Measurements from ENCODE around the gene MYMX. TPM values are rescaled to one million over a fixed set of nuclear protein-coding genes. Genes with fewer than 3 reads are reported as not detected.

MYMX gene
- total RNA-seq, 1 experiment from 2014 or later: not detected

DNA sequence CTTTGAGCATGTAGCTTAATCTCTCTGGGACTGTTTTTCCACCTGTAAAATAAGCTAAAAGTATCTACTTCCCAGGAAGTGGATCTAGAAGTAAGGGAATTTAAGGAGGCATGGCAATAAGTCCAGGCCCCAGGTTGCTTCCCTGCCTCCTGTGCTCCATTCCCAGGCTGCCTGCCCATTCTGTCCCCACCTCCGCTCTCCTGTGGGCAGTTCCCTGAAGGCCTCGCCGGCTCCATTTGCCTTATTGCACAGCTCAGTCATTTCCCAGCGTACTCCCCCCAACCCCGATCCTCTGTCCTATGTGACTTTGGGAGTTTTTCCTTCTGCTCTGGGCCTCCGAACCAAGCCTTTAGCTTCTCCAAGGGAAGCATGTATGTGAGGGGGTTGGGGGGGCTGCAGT is 11.3 kb downstream of the MYMX start:
- TF ChIP-seq, protein P1, sequence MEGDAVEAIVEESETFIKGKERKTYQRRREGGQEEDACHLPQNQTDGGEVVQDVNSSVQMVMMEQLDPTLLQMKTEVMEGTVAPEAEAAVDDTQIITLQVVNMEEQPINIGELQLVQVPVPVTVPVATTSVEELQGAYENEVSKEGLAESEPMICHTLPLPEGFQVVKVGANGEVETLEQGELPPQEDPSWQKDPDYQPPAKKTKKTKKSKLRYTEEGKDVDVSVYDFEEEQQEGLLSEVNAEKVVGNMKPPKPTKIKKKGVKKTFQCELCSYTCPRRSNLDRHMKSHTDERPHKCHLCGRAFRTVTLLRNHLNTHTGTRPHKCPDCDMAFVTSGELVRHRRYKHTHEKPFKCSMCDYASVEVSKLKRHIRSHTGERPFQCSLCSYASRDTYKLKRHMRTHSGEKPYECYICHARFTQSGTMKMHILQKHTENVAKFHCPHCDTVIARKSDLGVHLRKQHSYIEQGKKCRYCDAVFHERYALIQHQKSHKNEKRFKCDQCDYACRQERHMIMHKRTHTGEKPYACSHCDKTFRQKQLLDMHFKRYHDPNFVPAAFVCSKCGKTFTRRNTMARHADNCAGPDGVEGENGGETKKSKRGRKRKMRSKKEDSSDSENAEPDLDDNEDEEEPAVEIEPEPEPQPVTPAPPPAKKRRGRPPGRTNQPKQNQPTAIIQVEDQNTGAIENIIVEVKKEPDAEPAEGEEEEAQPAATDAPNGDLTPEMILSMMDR (IDR thresholded peaks at IDR 0.05; ENCODE audit: insufficient read depth in 1 of 2, low read depth in 1 of 2, low read length in 1 of 2, severe bottlenecking in 1 of 2, unreplicated experiment in 1 of 2): no peak
- Mint-ChIP-seq H3K36me3 (ENCODE audit: insufficient read depth, unreplicated experiment) (peaks cover 11% of the 10 kb centered on the region), H3K27ac (ENCODE audit: unreplicated experiment) (peak overlapping the region; percentile 79), H3K4me3 (ENCODE audit: unreplicated experiment) (no peak overlapping the region), H3K9me3 (ENCODE audit: unreplicated experiment) (no peaks in the 10 kb centered on the region), H3K4me1 (ENCODE audit: low read depth, unreplicated experiment) (peaks cover 2% of the 10 kb centered on the region), H3K27me3 (ENCODE audit: insufficient read depth, unreplicated experiment) (no peaks in the 10 kb centered on the region)
- DNase-seq: no peak
- CTCF ChIA-PET: no interaction called here
- Histone ChIP-seq H3K4me3 (ENCODE audit: low read depth, low read length) (no peak overlapping the region), H3K4me1 (peaks cover 33% of the 10 kb centered on the region), H3K9me3 (no peaks in the 10 kb centered on the region), H3K36me3 (ENCODE audit: control insufficient read depth, insufficient read depth, low read length) (no peaks in the 10 kb centered on the region), H3K27me3 (replicated peaks; ENCODE audit: control insufficient read depth, insufficient read depth, low read length) (no peaks in the 10 kb centered on the region)
- no TSS peak for BruUV-seq (replicated peaks)
- POLR2A ChIA-PET: no interaction called here
- intact Hi-C loops (cut with micrococcal nuclease; ENCODE audit: unreplicated experiment): no loop called here

DNA sequence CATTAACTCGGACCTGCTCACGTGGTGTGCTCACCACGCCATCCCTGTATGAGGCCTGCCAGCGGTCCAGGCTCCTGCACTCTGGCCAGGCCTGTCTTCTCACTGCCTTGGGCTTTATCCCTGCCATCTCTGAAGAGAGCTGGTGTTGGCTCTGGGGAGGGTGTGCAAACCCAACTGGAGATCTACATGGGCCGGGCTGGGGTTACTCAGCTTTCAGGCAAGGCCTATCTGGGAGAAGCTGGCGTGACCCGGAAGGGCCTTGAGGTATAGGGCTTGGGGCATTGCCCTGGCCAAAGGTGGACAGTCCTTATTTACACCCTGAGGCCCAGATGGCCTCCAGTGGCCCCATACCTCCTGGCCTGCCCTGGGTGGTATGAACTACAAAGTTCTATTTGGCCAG is 11.7 kb downstream of the MYMX start:
- POLR2A ChIA-PET: no interaction called here
- Histone ChIP-seq H3K9me3 (no peaks in the 10 kb centered on the region), H3K27me3 (replicated peaks; ENCODE audit: control insufficient read depth, insufficient read depth, low read length) (no peaks in the 10 kb centered on the region), H3K4me3 (ENCODE audit: low read depth, low read length) (no peak overlapping the region), H3K36me3 (ENCODE audit: control insufficient read depth, insufficient read depth, low read length) (no peaks in the 10 kb centered on the region), H3K4me1 (peaks cover 33% of the 10 kb centered on the region)
- no TSS peak for BruUV-seq (replicated peaks)
- no peak for DNase-seq
- TF ChIP-seq, protein P1 (IDR thresholded peaks at IDR 0.05; ENCODE audit: insufficient read depth in 1 of 2, low read depth in 1 of 2, low read length in 1 of 2, severe bottlenecking in 1 of 2, unreplicated experiment in 1 of 2): no peak
- CTCF ChIA-PET: no interaction called here
- H3K27ac Mint-ChIP-seq (ENCODE audit: unreplicated experiment): peak overlapping the region; percentile 79
- no peak overlapping the region for H3K4me3 Mint-ChIP-seq (ENCODE audit: unreplicated experiment)
- peaks cover 5% of the 10 kb centered on the region for H3K4me1 Mint-ChIP-seq (ENCODE audit: low read depth, unreplicated experiment)
- intact Hi-C loops (cut with micrococcal nuclease; ENCODE audit: unreplicated experiment): no loop called here
- peaks cover 11% of the 10 kb centered on the region for H3K36me3 Mint-ChIP-seq (ENCODE audit: insufficient read depth, unreplicated experiment)
- no peaks in the 10 kb centered on the region for H3K27me3 Mint-ChIP-seq (ENCODE audit: insufficient read depth, unreplicated experiment)
- H3K9me3 Mint-ChIP-seq (ENCODE audit: unreplicated experiment): no peaks in the 10 kb centered on the region

- ChIA-PET POLR2A (no interaction called here), CTCF (no interaction called here)
- Histone ChIP-seq H3K4me1 (peaks cover 33% of the 10 kb centered on the region), H3K27me3 (replicated peaks; ENCODE audit: control insufficient read depth, insufficient read depth, low read length) (no peaks in the 10 kb centered on the region), H3K4me3 (ENCODE audit: low read depth, low read length) (no peak overlapping the region), H3K9me3 (no peaks in the 10 kb centered on the region), H3K36me3 (ENCODE audit: control insufficient read depth, insufficient read depth, low read length) (no peaks in the 10 kb centered on the region)
- Mint-ChIP-seq H3K9me3 (ENCODE audit: unreplicated experiment) (no peaks in the 10 kb centered on the region), H3K36me3 (ENCODE audit: insufficient read depth, unreplicated experiment) (peaks cover 11% of the 10 kb centered on the region), H3K27me3 (ENCODE audit: insufficient read depth, unreplicated experiment) (no peaks in the 10 kb centered on the region), H3K4me3 (ENCODE audit: unreplicated experiment) (no peak overlapping the region), H3K27ac (ENCODE audit: unreplicated experiment) (no peak overlapping the region), H3K4me1 (ENCODE audit: low read depth, unreplicated experiment) (peaks cover 9% of the 10 kb centered on the region)
- BruUV-seq (replicated peaks): no TSS peak
- intact Hi-C loops (cut with micrococcal nuclease; ENCODE audit: unreplicated experiment): no loop called here
- DNase-seq: no peak
- TF ChIP-seq, protein P1 (IDR thresholded peaks at IDR 0.05; ENCODE audit: insufficient read depth in 1 of 2, low read depth in 1 of 2, low read length in 1 of 2, severe bottlenecking in 1 of 2, unreplicated experiment in 1 of 2): no peak
These were observed 12.1 kb downstream of the MYMX start for GRCh38 chr6:44228836-44229235.
